H1 (cell line): ENCODE results near the gene SDR39U1. TPM values are rescaled to one million over a fixed set of nuclear protein-coding genes. Genes with fewer than 3 reads are reported as not detected.

Experiments
- CTCF ChIA-PET: fragments of 300-600 bp; sonication (Branson Sonifier 250); formaldehyde crosslinking; loops from one replicate; lab custom pipeline; 2021; ENCODE audit not compliant: partially characterized antibody; lab: Charles Lee
- POLR2A ChIA-PET: fragments of 300-600 bp; sonication (Branson Sonifier 250); formaldehyde crosslinking; loops from one replicate; lab custom pipeline; 2021; ENCODE audit warnings: inconsistent platforms; ENCODE audit not compliant: partially characterized antibody; lab: Charles Lee
- DNase-seq, 2 experiments: peaks; one replicate each; pipeline versions ENCODE4 v3.0.0 to v3.0.0-alpha.2; 2010 to 2022; ENCODE audit warnings: low spot score in 2 of 2, low read depth in 1 of 2, mixed read lengths in 1 of 2
- FAIRE-seq: peaks from 2 replicates; lab custom pipeline; 2011; peaks lifted over from hg19 to GRCh38; lab: Jason Lieb, UNC
- H2AFZ ChIP-seq: 2 replicates; pipeline ENCODE4 v1.8.1; 2012; ENCODE audit warnings: low read length, inconsistent platforms
- H2AK5ac ChIP-seq: 2 replicates; pipeline ENCODE4 v1.6.1; 2013; ENCODE audit warnings: low read depth, low read length
- H2BK120ac ChIP-seq: replicated peaks from 2 replicates; pipeline ENCODE3; 2013; ENCODE audit warnings: low read depth, low read length, inconsistent platforms
- H2BK12ac ChIP-seq: 2 replicates; pipeline ENCODE4 v1.6.1; 2013; ENCODE audit warnings: low read depth, low read length
- H2BK15ac ChIP-seq: 2 replicates; pipeline ENCODE4 v1.6.1; 2013; ENCODE audit warnings: low read length
- H2BK20ac ChIP-seq: 2 replicates; pipeline ENCODE4 v1.6.1; 2013; ENCODE audit warnings: low read length
- H2BK5ac ChIP-seq: 2 replicates; pipeline ENCODE4 v1.6.1; 2013; ENCODE audit warnings: low read depth, low read length
- H3K14ac ChIP-seq: 2 replicates; pipeline ENCODE4 v1.6.1; 2013; ENCODE audit warnings: inconsistent platforms; ENCODE audit not compliant: insufficient read length
- H3K18ac ChIP-seq: 2 replicates; pipeline ENCODE4 v1.6.1; 2013; ENCODE audit warnings: low read length; ENCODE audit errors: extremely low read depth
- H3K23ac ChIP-seq: 2 replicates; pipeline ENCODE4 v1.6.1; 2013; ENCODE audit warnings: inconsistent platforms; ENCODE audit not compliant: insufficient read length
- H3K23me2 ChIP-seq: 2 replicates; pipeline ENCODE4 v1.6.1; 2013; ENCODE audit warnings: low read depth, low read length
- H3K27ac ChIP-seq: 2 replicates; pipeline ENCODE4 v1.6.1; 2011; ENCODE audit warnings: low read depth, low read length, inconsistent platforms
- H3K27me3 ChIP-seq, 4 experiments: replicated peaks in 1 of 4; 1 replicate in 1 of 4; 2 replicates in 3 of 4; pipeline versions ENCODE4 v1.6.1 to v1.8.1; 2011 to 2013; ENCODE audit warnings: low read length in 3 of 4, mild to moderate bottlenecking in 3 of 4, inconsistent platforms in 2 of 4, mixed read lengths in 2 of 4, moderate library complexity in 1 of 4; ENCODE audit not compliant: control insufficient read depth in 3 of 4, insufficient read depth in 3 of 4; ENCODE audit errors: extremely low read depth in 1 of 4
- H3K36me3 ChIP-seq, 4 experiments: 2 replicates each; pipeline versions ENCODE4 v1.6.1 to v1.8.1; 2011 to 2013; ENCODE audit warnings: mild to moderate bottlenecking in 4 of 4, low read length in 3 of 4, moderate library complexity in 2 of 4, control low read depth in 1 of 4, inconsistent platforms in 1 of 4; ENCODE audit not compliant: insufficient read depth in 4 of 4, control insufficient read depth in 2 of 4
- H3K4ac ChIP-seq: replicated peaks from 2 replicates; pipeline ENCODE3; 2013; ENCODE audit warnings: low read length, low read depth, mixed read lengths, inconsistent platforms; ENCODE audit not compliant: insufficient read length
- H3K4me1 ChIP-seq, 4 experiments: replicated peaks in 1 of 4; 1 replicate in 1 of 4; 2 replicates in 3 of 4; pipeline versions ENCODE4 v1.6.1 to v1.8.1; 2011 to 2013; ENCODE audit warnings: low read length in 3 of 4, inconsistent platforms in 2 of 4, mixed read lengths in 1 of 4; ENCODE audit not compliant: insufficient read depth in 4 of 4, control insufficient read depth in 3 of 4
- H3K4me2 ChIP-seq, 2 experiments: 2 replicates each; pipeline versions ENCODE4 v1.6.1 to v1.8.1; 2011 to 2013; ENCODE audit warnings: low read depth in 2 of 2, low read length in 2 of 2, control low read depth in 1 of 2, inconsistent platforms in 1 of 2, mild to moderate bottlenecking in 1 of 2; ENCODE audit not compliant: insufficient read depth in 1 of 2
- H3K4me3 ChIP-seq, 4 experiments: fragments of 200-600, 300-600 bp in 1 of 4; sonication (generic), shearing (Covaris generic), sonication (Bioruptor Twin) in 1 of 4; 2 replicates each; pipeline versions ENCODE4 v1.5.1 to v1.8.1; 2011 to 2016; ENCODE audit warnings: low read length in 4 of 4, low read depth in 3 of 4, control low read depth in 2 of 4, inconsistent platforms in 2 of 4, mild to moderate bottlenecking in 2 of 4, mixed read lengths in 1 of 4, moderate library complexity in 1 of 4; ENCODE audit not compliant: insufficient read depth in 2 of 4; ENCODE audit errors: extremely low read depth in 1 of 4
- H3K56ac ChIP-seq: replicated peaks from 2 replicates; pipeline ENCODE3; 2013; ENCODE audit warnings: low read depth, mild to moderate bottlenecking, mixed read lengths, low read length, inconsistent platforms; ENCODE audit not compliant: insufficient read length
- H3K79me1 ChIP-seq: 2 replicates; pipeline ENCODE4 v1.6.1; 2013; ENCODE audit warnings: low read depth, low read length, control low read depth
- H3K79me2 ChIP-seq, 2 experiments: 2 replicates each; pipeline versions ENCODE4 v1.6.1 to v1.8.1; 2012 to 2013; ENCODE audit warnings: low read length in 2 of 2, mild to moderate bottlenecking in 2 of 2, inconsistent platforms in 1 of 2; ENCODE audit not compliant: insufficient read depth in 2 of 2, control insufficient read depth in 1 of 2
- H3K9ac ChIP-seq, 4 experiments: replicated peaks in 1 of 4; 1 replicate in 1 of 4; 2 replicates in 3 of 4; pipeline versions ENCODE4 v1.6.1 to v1.8.1; 2011 to 2013; ENCODE audit warnings: low read depth in 3 of 4, low read length in 3 of 4, control low read depth in 2 of 4, mild to moderate bottlenecking in 2 of 4, moderate library complexity in 2 of 4, inconsistent platforms in 1 of 4; ENCODE audit errors: extremely low read depth in 1 of 4
- H3K9me3 ChIP-seq, 2 experiments: 2 replicates each; pipeline versions ENCODE4 v1.6.1 to v1.8.1; 2012 to 2013; ENCODE audit warnings: mild to moderate bottlenecking in 2 of 2, moderate library complexity in 2 of 2, control low read depth in 1 of 2, inconsistent platforms in 1 of 2, low read depth in 1 of 2, low read length in 1 of 2, mixed read lengths in 1 of 2; ENCODE audit not compliant: insufficient read depth in 2 of 2
- H4K20me1 ChIP-seq, 2 experiments: replicated peaks in 1 of 2; 2 replicates each; pipeline versions ENCODE3 to v1.8.1; 2011 to 2013; ENCODE audit warnings: inconsistent platforms in 2 of 2, low read length in 2 of 2, mild to moderate bottlenecking in 1 of 2; ENCODE audit not compliant: insufficient read depth in 2 of 2, control insufficient read depth in 1 of 2
- H4K5ac ChIP-seq: 2 replicates; pipeline ENCODE4 v1.6.1; 2013; ENCODE audit warnings: low read length, low read depth, mixed read lengths, inconsistent platforms; ENCODE audit not compliant: insufficient read length
- H4K8ac ChIP-seq: 2 replicates; pipeline ENCODE4 v1.8.0; 2013; ENCODE audit warnings: mild to moderate bottlenecking, moderate library complexity, low read length, inconsistent platforms; ENCODE audit not compliant: insufficient read depth; ENCODE audit errors: extremely low read depth
- H4K91ac ChIP-seq: replicated peaks from 2 replicates; pipeline ENCODE3; 2013; ENCODE audit warnings: low read length, mixed read lengths, inconsistent platforms; ENCODE audit not compliant: insufficient read length
- ASH2L ChIP-seq: fragments of 200-600, 300-600 bp; sonication (generic); IDR thresholded peaks from one replicate; pipeline ENCODE4 v1.7.1; 2017; ENCODE audit warnings: low read length
- CBX8 ChIP-seq: fragments of 300-800, 300-1000 bp; sonication (generic); IDR thresholded peaks from 2 replicates; pipeline ENCODE4 v1.7.1; 2016; ENCODE audit warnings: low read depth, low read length, borderline replicate concordance
- CREB1 ChIP-seq: IDR thresholded peaks from 2 replicates; pipeline ENCODE4 v1.6.1; 2012; ENCODE audit warnings: inconsistent platforms
- EGR1 ChIP-seq: IDR thresholded peaks from 2 replicates; pipeline ENCODE4 v1.6.1; 2011; ENCODE audit warnings: low read depth, low read length, borderline replicate concordance
- JUN ChIP-seq: IDR thresholded peaks from 2 replicates; pipeline ENCODE4 v1.6.1; 2011; ENCODE audit warnings: low read depth, mild to moderate bottlenecking, improper control_type of control experiment, low read length
- KDM4A ChIP-seq: IDR thresholded peaks from one replicate; pipeline ENCODE4 v1.7.1; 2012; ENCODE audit warnings: low read depth, mild to moderate bottlenecking, moderate library complexity, low read length, inconsistent platforms; ENCODE audit not compliant: severe bottlenecking
- PHF8 ChIP-seq: fragments of 200-600 bp; sonication (generic); conservative IDR thresholded peaks from 2 replicates; pipeline ENCODE4 v1.7.1; 2012; ENCODE audit warnings: low read depth, mild to moderate bottlenecking, inconsistent platforms, low read length, moderate library complexity
- RFX5 ChIP-seq: IDR thresholded peaks from 2 replicates; pipeline ENCODE4 v1.6.1; 2011; ENCODE audit warnings: low read depth, low read length, improper control_type of control experiment, borderline replicate concordance
- RNF2 ChIP-seq: fragments of 200-900, 300-1000 bp; sonication (generic); IDR thresholded peaks from 2 replicates; pipeline ENCODE4 v1.7.1; 2016; ENCODE audit warnings: borderline replicate concordance, low read depth, mild to moderate bottlenecking, antibody characterized with exemption, low read length; ENCODE audit not compliant: poor library complexity, severe bottlenecking; ENCODE audit errors: missing control alignments
- TAF1 ChIP-seq: IDR thresholded peaks from 2 replicates; pipeline ENCODE4 v1.6.1; 2011; ENCODE audit warnings: mild to moderate bottlenecking, low read depth, low read length
- ZNF274 ChIP-seq: IDR thresholded peaks from 2 replicates; pipeline ENCODE4 v1.7.0; 2012; ENCODE audit warnings: low read length, borderline replicate concordance; ENCODE audit errors: extremely low read depth
- WGBS, 2 experiments: shearing (Covaris generic) in 1 of 2; methylation state at CpG; one replicate each; pipeline versions ENCODE4 v1.1.6 to v1.1.7; 2013 to 2015; ENCODE audit warnings: low lambda C conversion rate in 2 of 2, mixed read lengths in 2 of 2, inconsistent platforms in 1 of 2, low coverage in 1 of 2, missing lambda C conversion rate in 1 of 2; ENCODE audit not compliant: insufficient replicate concordance in 2 of 2, insufficient coverage in 1 of 2, insufficient read length in 1 of 2; ENCODE audit errors: extremely low coverage in 1 of 2, missing lambda C conversion rate in 1 of 2; 5-methylcytosine and 5-hydroxymethylcytosine counted together
- polyA plus RNA-seq, 7 experiments: library from polyadenylated mRNA; depleted of rRNA in 3 of 7; stranded (reverse) in 5 of 7; unstranded in 2 of 7; fragments of >200 nt in 5 of 7; fragments of 200-250 nt in 2 of 7; gene quantifications; 1 replicate in 5 of 7; 2 replicates in 1 of 7; 4 replicates in 1 of 7; pipeline versions ENCODE4 v1.2.1 to v1.2.3, GENCODE V29; 2011 to 2013; ENCODE audit warnings: missing spikeins in 2 of 7, mixed read lengths in 2 of 7
- total RNA-seq: library from RNA; stranded (reverse); fragmentation: NEBNext Ultra II Directional; extraction: Animal tissue kit (Norgen Biotek cat#: 25700); gene quantifications from 2 replicates; pipeline ENCODE4 v1.2.1, GENCODE V29; 2021

Gene SDR39U1
- total and polyA plus RNA-seq, 2 of the 8 experiments (the other 6 are each of a cell fraction or from before 2014, with no cell fraction given): 46.7 to 98.8 TPM

DNA sequence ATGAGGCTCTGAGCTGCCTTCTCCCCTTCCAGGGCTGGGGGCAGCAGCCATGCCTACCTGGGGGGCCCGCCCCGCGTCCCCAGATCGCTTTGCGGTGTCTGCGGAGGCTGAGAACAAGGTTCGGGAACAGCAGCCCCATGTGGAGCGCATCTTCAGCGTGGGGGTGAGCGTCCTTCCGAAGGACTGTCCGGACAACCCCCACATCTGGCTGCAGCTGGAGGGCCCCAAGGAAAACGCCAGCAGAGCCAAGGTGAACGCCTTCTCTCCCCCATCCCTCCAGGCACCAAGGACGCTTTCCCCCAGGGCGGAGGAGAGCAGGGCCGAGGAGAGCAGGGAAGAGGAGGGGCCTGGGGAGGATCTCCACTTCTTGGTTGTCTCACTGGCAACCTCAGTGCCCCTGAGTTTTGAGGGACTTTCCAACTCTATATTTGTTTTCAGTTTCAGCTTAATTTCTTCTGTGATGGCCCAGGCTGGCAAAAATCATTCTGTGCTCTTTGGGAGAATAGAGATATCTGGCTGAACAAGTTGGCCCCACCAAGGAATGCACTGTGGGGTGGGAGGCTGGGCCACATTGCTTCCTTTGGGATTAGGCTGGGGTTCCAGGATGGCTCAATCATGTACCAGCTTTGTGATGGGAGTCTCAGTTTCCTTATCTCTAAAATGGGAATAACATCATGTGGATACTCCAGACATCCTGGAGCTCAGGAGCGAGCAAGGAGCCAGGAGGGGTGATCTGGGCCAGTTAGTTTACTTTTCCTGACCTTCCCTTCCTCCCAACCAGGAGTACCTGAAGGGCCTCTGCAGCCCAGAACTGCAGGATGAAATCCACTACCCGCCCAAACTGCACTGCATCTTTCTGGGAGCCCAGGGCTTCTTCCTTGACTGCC, 11.7 kb downstream of the SDR39U1 start:
- H2BK15ac ChIP-seq: no peak overlapping the region
- H3K4me1 ChIP-seq: peaks cover 6 to 21% (median 15%) of the 10 kb centered on the region in 4 experiments
- H2BK12ac ChIP-seq: peak overlapping the region; percentile 53; the same call in 1 of the 2 replicates
- no peak overlapping the region for H3K4ac ChIP-seq
- H2AK5ac ChIP-seq: no peak overlapping the region
- peaks cover 0 to 3% of the 10 kb centered on the region in 2 experiments for H4K20me1 ChIP-seq
- H3K4me3 ChIP-seq: peak overlapping the region; percentile 52 to 76 (median 72)
- no peak overlapping the region for H3K56ac ChIP-seq
- no peak overlapping the region for H3K27ac ChIP-seq
- H3K9me3 ChIP-seq: no peaks in the 10 kb centered on the region
- no peak overlapping the region for H4K91ac ChIP-seq
- H2BK20ac ChIP-seq: peak overlapping the region; percentile 35; the same call in 1 of the 2 replicates
- no peaks in the 10 kb centered on the region for H3K79me2 ChIP-seq
- no peak overlapping the region for H2BK120ac ChIP-seq
- FAIRE-seq (no peak), DNase-seq (no peak)
- H4K8ac ChIP-seq: peak overlapping the region; percentile 1; the same call in 1 of the 2 replicates
- peak overlapping the region; percentile 85 to 89 for H3K4me2 ChIP-seq
- no peak overlapping the region for H2AFZ ChIP-seq
- peak overlapping the region; percentile 15; the same call in 1 of the 2 replicates for H2BK5ac ChIP-seq
- no peaks in the 10 kb centered on the region for H3K79me1 ChIP-seq
- ChIA-PET POLR2A (interaction anchor here (0.7 to 5.4 kb wide), 24 partner anchors 11 to 290 kb away, joined by 3 to 46 read pairs (median 4); partner anchors contain the start of genes ADCY4, EMC9, NFATC4 and NYNRIN), CTCF (interaction anchor here (0.5 to 21.3 kb wide), 39 partner anchors 8 to 806 kb away, joined by 3 to 664 read pairs (median 8); partner anchors contain the start of genes ADCY4, CIDEB, DHRS1 and LTB4R)
- 0 out of 8 replicates have a peak, but pooled peaks cover 0 to 4% (median 0%) of the 10 kb centered on the region in 4 experiments for H3K36me3 ChIP-seq
- no peak overlapping the region for H4K5ac ChIP-seq
- H3K9ac ChIP-seq: peak overlapping the region in 3 of 4 experiments; percentile 12 to 33 (median 25); a peak in 3 of 7 replicates
- 16% methylated on average over 19 of the region's 19 CpGs; no CpG with 5 or more reads in 1 of the 2 experiments for WGBS, 2 experiments
- no peak overlapping the region for H3K14ac ChIP-seq
- no peak overlapping the region for H3K23ac ChIP-seq
- H3K18ac ChIP-seq: peak overlapping the region; percentile 52
- H3K23me2 ChIP-seq: peaks cover 5% of the 10 kb centered on the region; the same call in 1 of the 2 replicates
- H3K27me3 ChIP-seq: peaks cover 0 to 17% (median 1%) of the 10 kb centered on the region in 4 experiments; a peak in 3 of 7 replicates
- TF ChIP-seq CREB1 (no peak), EGR1 (no peak), TAF1 (no peak), RNF2 (no peak), PHF8 (no peak), ASH2L (no peak), RFX5 (no peak), KDM4A (no peak), JUN (no peak), CBX8 (no peak), ZNF274 (no peak)
